Retinal pigment epithelial cell (primary cell): ENCODE data around the gene BAAT.

Experiments used
- DNase-seq: peaks from one replicate; pipeline ENCODE4 v3.0.0-alpha.2; 2010; ENCODE audit warnings: low read depth
- H3K4me3 ChIP-seq: 2 replicates; pipeline ENCODE4 v1.5.1; 2011; ENCODE audit warnings: mild to moderate bottlenecking, low read length, control low read depth, moderate library complexity
- TF ChIP-seq, protein P1 (sequence below): conservative IDR thresholded peaks from 2 replicates; pipeline ENCODE4 v1.5.1; 2011; ENCODE audit warnings: low read depth, low read length, control low read depth, inconsistent platforms

The BAAT gene

DNA sequence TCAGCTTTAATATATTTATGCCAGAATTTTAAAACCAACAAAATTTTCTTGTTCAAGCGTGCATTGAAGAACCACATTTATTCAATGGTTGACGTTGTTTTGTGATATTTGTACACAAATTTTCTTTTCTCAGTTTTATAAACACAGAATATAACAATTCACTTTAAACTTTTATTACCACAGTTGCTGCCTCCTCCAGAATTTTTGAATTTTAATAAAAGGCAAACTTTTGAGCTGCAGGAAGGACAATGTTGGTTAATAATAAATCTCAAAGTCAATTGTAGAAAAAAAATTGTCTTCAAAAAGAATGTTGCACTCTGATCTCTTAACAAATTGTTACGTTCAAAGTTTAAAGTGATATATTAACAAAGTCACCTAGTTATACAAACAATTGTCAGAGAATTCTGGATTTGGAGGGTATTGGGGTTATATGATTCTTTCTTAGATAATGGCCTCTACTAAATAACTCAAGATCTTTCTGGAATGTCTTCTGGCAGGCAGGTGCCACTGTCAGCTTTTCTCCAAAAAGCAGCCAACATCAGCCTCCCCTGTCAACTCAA lies 60.5 kb downstream of the BAAT start:
- DNase-seq: no peak
- TF ChIP-seq, protein P1, sequence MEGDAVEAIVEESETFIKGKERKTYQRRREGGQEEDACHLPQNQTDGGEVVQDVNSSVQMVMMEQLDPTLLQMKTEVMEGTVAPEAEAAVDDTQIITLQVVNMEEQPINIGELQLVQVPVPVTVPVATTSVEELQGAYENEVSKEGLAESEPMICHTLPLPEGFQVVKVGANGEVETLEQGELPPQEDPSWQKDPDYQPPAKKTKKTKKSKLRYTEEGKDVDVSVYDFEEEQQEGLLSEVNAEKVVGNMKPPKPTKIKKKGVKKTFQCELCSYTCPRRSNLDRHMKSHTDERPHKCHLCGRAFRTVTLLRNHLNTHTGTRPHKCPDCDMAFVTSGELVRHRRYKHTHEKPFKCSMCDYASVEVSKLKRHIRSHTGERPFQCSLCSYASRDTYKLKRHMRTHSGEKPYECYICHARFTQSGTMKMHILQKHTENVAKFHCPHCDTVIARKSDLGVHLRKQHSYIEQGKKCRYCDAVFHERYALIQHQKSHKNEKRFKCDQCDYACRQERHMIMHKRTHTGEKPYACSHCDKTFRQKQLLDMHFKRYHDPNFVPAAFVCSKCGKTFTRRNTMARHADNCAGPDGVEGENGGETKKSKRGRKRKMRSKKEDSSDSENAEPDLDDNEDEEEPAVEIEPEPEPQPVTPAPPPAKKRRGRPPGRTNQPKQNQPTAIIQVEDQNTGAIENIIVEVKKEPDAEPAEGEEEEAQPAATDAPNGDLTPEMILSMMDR: no peak
- no peak overlapping the region for H3K4me3 ChIP-seq

DNA sequence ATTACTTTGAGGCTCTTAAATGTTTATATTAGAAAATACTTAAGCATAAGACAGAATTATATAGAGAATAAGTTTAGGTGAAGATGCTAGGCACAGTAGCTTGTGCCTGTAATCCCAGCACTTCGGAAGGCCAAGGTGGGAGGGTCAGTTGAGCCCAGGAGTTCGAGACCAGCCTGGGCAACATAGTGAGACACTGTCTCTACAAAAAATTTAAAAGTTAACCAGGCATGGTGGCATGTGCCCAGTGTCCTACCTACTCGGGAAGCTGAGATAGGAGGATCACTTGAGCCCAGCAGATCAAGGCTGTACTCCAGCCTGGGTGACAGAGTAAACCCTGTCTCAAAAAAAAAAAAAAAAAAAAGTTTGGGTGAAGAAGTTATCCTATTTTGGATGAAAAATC lies 61.7 kb downstream of the BAAT start:
- DNase-seq: no peak
- TF ChIP-seq, protein P1: no peak
- H3K4me3 ChIP-seq: no peak overlapping the region

DNA sequence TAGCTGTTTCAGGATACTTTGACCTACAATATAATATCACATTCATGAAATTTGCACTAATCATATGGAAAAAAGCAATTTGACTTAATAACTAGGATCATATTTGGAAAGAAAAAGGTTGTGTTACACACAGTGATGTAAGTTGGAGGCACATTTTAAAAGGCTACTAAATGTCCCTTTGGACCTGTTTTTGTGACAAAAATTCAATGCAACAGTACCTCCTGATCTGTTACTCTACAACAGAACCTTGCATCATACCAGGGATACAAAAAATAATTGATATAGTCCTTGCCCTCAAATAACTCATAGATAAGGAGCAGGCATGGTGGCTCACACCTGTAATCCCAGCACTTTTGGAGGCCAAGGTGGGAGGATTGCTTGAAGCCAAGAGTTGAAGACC lies 67.1 kb downstream of the BAAT start:
- TF ChIP-seq, protein P1: no peak
- H3K4me3 ChIP-seq: no peak overlapping the region
- no peak for DNase-seq

DNA sequence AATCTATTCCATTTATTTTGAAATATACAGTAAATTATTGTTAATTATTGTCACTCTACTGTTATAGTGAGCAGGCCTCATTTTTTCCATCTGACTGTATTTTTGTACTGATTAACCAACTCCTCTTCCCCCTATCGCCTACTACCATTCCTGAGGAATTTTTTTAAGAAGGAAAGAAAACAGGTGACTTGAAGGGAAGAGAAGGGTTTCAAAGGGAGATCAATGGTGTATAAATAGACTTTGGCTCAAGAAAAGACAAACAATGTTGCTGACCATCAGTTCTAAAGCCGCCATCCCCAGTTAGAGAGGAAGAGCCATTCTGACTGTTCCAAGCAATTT lies 69.7 kb downstream of the BAAT start:
- H3K4me3 ChIP-seq: no peak overlapping the region
- TF ChIP-seq, protein P1: no peak
- no peak for DNase-seq

DNA sequence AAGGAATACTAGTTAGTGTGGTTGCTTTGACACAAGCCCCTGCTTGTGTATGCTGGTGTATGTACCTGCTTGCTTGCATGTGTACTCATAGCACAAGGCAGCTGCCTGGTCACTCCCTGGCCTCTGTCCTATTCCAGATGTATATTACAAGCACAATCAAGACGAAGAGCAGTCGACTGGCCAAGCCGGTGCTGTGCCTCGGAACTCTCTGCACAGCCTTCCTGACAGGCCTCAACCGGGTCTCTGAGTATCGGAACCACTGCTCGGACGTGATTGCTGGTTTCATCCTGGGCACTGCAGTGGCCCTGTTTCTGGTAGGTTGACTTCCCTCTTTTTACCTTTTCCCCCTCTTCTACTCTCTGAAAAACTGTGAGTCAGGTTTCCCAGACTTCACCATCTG lies 72.1 kb downstream of the BAAT start:
- no peak for DNase-seq
- H3K4me3 ChIP-seq: no peak overlapping the region
- TF ChIP-seq, protein P1: no peak

DNA sequence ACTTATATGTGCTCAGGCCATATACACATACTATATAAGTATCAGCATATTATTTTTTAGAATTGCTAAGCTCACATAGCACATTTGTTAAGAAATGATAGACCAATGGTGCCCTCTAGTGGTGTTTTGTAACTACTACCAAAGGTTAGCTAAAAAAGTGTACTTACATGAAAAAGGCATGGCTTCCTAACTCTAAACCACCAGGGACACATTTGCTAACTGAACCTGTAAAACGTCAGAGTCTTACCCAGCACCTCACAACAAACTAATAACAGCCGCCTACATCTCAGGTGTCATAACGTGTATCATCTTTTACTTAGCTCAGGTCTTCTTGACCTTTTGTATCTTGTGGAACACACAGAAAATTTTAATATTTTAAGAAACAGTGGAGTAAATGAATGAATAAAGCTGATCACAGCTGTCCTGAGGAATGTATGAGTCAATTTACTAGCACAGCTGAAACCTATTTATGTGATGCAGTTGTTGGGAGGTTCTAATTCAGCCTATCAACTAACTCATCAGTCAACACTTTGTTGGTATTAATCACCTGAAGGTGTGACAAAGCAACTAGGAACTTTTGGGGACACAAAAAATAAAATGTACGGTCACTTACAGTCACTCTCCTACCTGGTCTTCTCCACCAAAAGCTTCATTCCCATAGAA lies 72.9 kb downstream of the BAAT start:
- TF ChIP-seq, protein P1: peak; percentile 62
- peak; percentile 58 for DNase-seq

DNA sequence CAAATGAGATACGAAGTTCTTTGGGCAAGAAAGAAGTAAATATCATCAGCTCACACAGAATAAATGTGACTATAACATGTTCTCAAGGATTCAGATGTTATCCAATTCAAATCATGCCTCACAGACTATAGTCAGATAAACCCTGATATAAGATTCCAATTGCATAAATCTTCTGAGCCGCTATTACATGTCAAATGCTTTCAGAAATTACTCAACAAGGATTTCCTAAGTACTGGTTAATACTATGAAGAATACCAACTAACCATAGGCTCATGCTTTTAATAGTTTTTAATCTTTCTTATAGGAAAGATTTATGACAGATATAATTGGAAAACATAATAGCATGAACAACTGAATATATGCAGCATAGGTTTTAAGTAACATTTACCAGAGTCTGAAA lies 73.6 kb downstream of the BAAT start:
- TF ChIP-seq, protein P1: no peak
- DNase-seq: no peak
- H3K4me3 ChIP-seq: no peak overlapping the region

More for the DNA sequence above, 72.9 kb downstream of the BAAT start:
- no peak overlapping the region for H3K4me3 ChIP-seq
